K562 (cell line): Measurements from ENCODE around the gene IL23R. TPM values are rescaled to one million over a fixed set of nuclear protein-coding genes. Genes with fewer than 3 reads are reported as not detected.

Experiments
- CCNT2 ChIP-seq: IDR thresholded peaks from 2 replicates; pipeline ENCODE4 v1.6.1; 2011; ENCODE audit warnings: borderline replicate concordance, low read depth, mild to moderate bottlenecking, moderate library complexity, mixed read lengths, low read length; ENCODE audit not compliant: insufficient read length; ENCODE audit errors: extremely low read depth
- EP400 ChIP-seq: fragments of 450-650 bp; IDR thresholded peaks from 2 replicates; pipeline ENCODE4 v1.6.1; 2017; ENCODE audit warnings: antibody characterized with exemption, mild to moderate bottlenecking, moderate library complexity
- GTF2E2 ChIP-seq: fragments of 200-800 bp; sonication (Bioruptor generic); IDR thresholded peaks from 2 replicates; pipeline ENCODE4 v1.6.1; 2016; ENCODE audit warnings: missing genetic modification characterization, missing compliant biosample characterization
- KAT7 ChIP-seq: sonication (generic); formaldehyde crosslinking; IDR thresholded peaks from 2 replicates; pipeline ENCODE4 v1.8.0; 2022; ENCODE audit warnings: missing genetic modification reagents, mild to moderate bottlenecking, borderline replicate concordance
- KLF16 ChIP-seq: IDR thresholded peaks from 2 replicates; pipeline ENCODE4 v1.6.1; 2016; ENCODE audit warnings: antibody characterized with exemption
- MEIS2 ChIP-seq: fragments of 450-650 bp; IDR thresholded peaks from 2 replicates; pipeline ENCODE4 v1.6.1; 2014; ENCODE audit warnings: mild to moderate bottlenecking; ENCODE audit not compliant: partially characterized antibody
- PHF21A ChIP-seq: fragments of 450-650 bp; IDR thresholded peaks from 2 replicates; pipeline ENCODE4 v1.6.1; 2017; ENCODE audit warnings: low read depth, borderline replicate concordance
- PHF8 ChIP-seq: fragments of 200-600 bp; sonication (generic); IDR thresholded peaks from 2 replicates; pipeline ENCODE4 v1.6.1; 2012; ENCODE audit warnings: mixed run types, mild to moderate bottlenecking, inconsistent platforms, low read length, moderate library complexity, borderline replicate concordance
- POLR3A ChIP-seq: IDR thresholded peaks from 2 replicates; pipeline ENCODE4 v1.6.1; 2011; ENCODE audit warnings: borderline replicate concordance, mild to moderate bottlenecking, moderate library complexity; ENCODE audit not compliant: insufficient read length, insufficient read depth; ENCODE audit errors: extremely low read depth
- TSHZ1 ChIP-seq: fragments of 250-450 bp; sonication (Bioruptor Pico); IDR thresholded peaks from 2 replicates; pipeline ENCODE4 v1.4.0; 2020; ENCODE audit warnings: mild to moderate bottlenecking, moderate library complexity
- ZNF212 ChIP-seq: fragments of 450-650 bp; formaldehyde crosslinking; IDR thresholded peaks from 2 replicates; pipeline ENCODE4 v1.4.0; 2020; ENCODE audit warnings: mild to moderate bottlenecking
- ZNF347 ChIP-seq: fragments of 450-650 bp; formaldehyde crosslinking; IDR thresholded peaks from 2 replicates; pipeline ENCODE4 v1.4.0; 2020; ENCODE audit warnings: low read depth, mild to moderate bottlenecking, moderate library complexity
- polyA plus RNA-seq, 8 experiments: library from polyadenylated mRNA; depleted of rRNA in 4 of 8; stranded (reverse) in 5 of 8; unstranded in 3 of 8; fragments of >200 nt; fragmentation: Nextera tagmentation in 2 of 8; fragmentation: Illumina TruSeq in 1 of 8; extraction: Ambion mirVana in 2 of 8; extraction: Trizol in 1 of 8; gene quantifications; 2 replicates each; pipeline versions ENCODE4 v1.2.1 to v1.2.3, GENCODE V29; 2011 to 2014; ENCODE audit warnings: inconsistent platforms in 1 of 8, missing spikeins in 1 of 8
- total RNA-seq, 7 experiments: library from RNA; depleted of rRNA in 6 of 7; stranded (reverse); fragments of >200 nt in 6 of 7; fragmentation: Illumina TruSeq in 2 of 7; extraction: Trizol in 2 of 7; gene quantifications; 2 replicates each; pipeline versions ENCODE4 v1.2.1 to v1.2.3, GENCODE V29; 2011 to 2021; ENCODE audit warnings: low replicate concordance in 1 of 7

IL23R gene
- total and polyA plus RNA-seq, 9 of the 15 experiments (the other 6 are each of a cell fraction or from before 2014, with no cell fraction given) = 4.4 to 52.7 (median 22.8) TPM

- TF ChIP-seq ZNF347 = no peak
- TF ChIP-seq ZNF212 (CRISPR knock-in tag) = no peak
- TF ChIP-seq POLR3A = no peak
- no peak for TF ChIP-seq PHF8
- TF ChIP-seq KLF16 = peak; percentile 31; the same call in 1 of the 2 replicates
- no peak for TF ChIP-seq PHF21A
- no peak for TF ChIP-seq GTF2E2
- TF ChIP-seq MEIS2 = peak; percentile 89
- TF ChIP-seq KAT7 (CRISPR knock-in tag) = no peak
- no peak for TF ChIP-seq EP400
- peak; percentile 52 for TF ChIP-seq CCNT2
- no peak for TF ChIP-seq TSHZ1 (CRISPR knock-in tag)
- TF ChIP-seq, all 486 proteins: peak for 56
These were observed 25.6 kb downstream of the IL23R start (continued) for GRCh38 chr1:67191668-67192520.
